ENCODE results near the gene TNFRSF19. TPM values are rescaled to one million over a fixed set of nuclear protein-coding genes. Genes with fewer than 3 reads are reported as not detected.

TNFRSF19 gene
- total RNA-seq, 2 donors from 2014 or later = 5.4 to 6.9 TPM

DNA sequence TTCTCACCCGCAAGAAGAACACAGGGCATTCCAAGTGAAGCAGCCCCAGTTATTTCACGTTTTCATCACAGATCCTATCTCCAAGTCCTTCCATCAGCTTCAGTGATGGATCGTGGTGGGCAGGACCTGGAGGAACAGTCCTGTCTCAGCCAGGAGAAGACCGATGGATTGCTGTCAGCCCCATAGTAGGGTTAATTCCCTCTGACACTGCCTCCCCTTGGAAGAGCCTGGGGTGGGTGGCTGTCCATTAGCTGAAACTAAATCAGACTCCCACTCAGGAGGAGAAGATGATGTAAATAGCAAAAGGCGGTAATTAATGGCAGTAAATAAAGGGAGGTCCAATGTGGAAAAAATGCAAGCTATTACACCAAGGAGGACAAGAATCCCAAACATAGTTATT, 131.0 kb downstream of the TNFRSF19 start:
- Histone ChIP-seq H3K9me3 (no peaks in the 10 kb centered on the region), H3K36me3 (replicated peaks in 1 of 2; ENCODE audit: insufficient read depth in 1 of 2, low read depth in 2 of 2) (no peaks in the 10 kb centered on the region), H3K27me3 (no peaks in the 10 kb centered on the region), H3K4me3 (no peak overlapping the region), H3K4me1 (peaks cover 5% of the 10 kb centered on the region), H3K27ac (no peak overlapping the region)
- WGBS, 2 donors = 82 to 85% methylated on average over 5 of the region's 5 CpGs
- no peak for DNase-seq
- TF ChIP-seq, protein P1, sequence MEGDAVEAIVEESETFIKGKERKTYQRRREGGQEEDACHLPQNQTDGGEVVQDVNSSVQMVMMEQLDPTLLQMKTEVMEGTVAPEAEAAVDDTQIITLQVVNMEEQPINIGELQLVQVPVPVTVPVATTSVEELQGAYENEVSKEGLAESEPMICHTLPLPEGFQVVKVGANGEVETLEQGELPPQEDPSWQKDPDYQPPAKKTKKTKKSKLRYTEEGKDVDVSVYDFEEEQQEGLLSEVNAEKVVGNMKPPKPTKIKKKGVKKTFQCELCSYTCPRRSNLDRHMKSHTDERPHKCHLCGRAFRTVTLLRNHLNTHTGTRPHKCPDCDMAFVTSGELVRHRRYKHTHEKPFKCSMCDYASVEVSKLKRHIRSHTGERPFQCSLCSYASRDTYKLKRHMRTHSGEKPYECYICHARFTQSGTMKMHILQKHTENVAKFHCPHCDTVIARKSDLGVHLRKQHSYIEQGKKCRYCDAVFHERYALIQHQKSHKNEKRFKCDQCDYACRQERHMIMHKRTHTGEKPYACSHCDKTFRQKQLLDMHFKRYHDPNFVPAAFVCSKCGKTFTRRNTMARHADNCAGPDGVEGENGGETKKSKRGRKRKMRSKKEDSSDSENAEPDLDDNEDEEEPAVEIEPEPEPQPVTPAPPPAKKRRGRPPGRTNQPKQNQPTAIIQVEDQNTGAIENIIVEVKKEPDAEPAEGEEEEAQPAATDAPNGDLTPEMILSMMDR (IDR thresholded peaks at IDR 0.05) = no peak
- TF ChIP-seq POLR2A (IDR thresholded peaks at IDR 0.05) = no peak
- no peak for ATAC-seq
- intact Hi-C loops (cut with DNase I) = no loop called here

DNA sequence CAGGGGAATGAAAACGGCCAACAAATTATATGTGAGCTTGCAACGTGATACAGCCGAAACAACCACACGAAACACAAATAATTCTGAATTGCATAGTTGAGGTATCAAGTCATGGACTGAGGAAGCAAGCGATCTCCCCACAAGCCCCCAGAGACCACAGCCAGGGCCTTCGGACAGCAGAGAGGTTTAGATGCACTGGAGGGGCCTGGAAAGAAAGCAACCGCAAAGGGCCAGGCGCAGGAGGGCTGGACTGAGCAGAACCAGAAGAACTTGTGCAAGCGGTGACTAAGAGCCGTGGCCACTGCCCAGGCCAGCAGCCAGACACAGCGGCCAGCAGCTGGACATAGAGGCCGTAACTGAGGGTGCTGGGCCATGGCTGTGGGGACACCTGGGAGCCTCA, 131.4 kb downstream of the TNFRSF19 start:
- WGBS, 2 donors = 86 to 89% methylated on average over 10 to 12 of the region's 12 CpGs
- no peak for TF ChIP-seq POLR2A (IDR thresholded peaks at IDR 0.05)
- TF ChIP-seq, protein P1 (IDR thresholded peaks at IDR 0.05) = no peak
- Histone ChIP-seq H3K27me3 (no peaks in the 10 kb centered on the region), H3K4me1 (peaks cover 5% of the 10 kb centered on the region), H3K27ac (no peak overlapping the region), H3K4me3 (no peak overlapping the region), H3K9me3 (no peaks in the 10 kb centered on the region), H3K36me3 (replicated peaks in 1 of 2; ENCODE audit: insufficient read depth in 1 of 2, low read depth in 2 of 2) (no peaks in the 10 kb centered on the region)
- peak; percentile 69 for ATAC-seq
- intact Hi-C loops (cut with DNase I) = no loop called here
- DNase-seq = peak; percentile 27 to 70 (median 53)

DNA sequence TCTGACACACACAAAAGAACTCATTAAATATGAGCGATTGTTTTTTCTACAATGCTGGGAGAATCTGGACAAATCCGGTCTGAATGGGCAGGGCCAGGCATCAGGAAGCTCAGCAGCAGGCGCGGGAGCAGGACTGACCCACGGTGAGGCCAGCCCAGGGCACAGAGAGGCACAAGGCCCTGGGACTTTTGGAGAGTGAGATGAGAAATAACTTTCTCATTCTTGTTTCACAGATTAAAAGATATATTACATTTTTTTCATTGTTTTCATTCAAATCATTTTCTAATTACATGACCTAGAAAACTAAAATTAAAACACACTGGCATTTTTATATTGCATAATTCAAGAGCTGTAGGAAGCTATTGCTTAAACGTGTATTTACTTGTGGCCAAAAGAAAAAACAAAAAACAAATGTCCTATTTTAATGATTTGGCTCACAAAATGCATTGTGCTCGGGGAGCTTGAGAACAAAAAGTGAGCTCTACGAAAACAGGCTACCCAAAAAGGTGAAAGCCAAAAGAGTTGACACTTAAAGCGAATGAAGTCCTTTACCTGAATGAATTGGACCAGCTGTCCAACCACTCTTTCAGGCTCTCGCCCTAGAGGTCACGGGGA, 133.1 kb downstream of the TNFRSF19 start:
- intact Hi-C loops (cut with DNase I) = no loop called here
- H3K27ac ChIP-seq = no peak overlapping the region
- no peaks in the 10 kb centered on the region for H3K27me3 ChIP-seq
- H3K4me1 ChIP-seq = no peaks in the 10 kb centered on the region
- no peak overlapping the region for H3K4me3 ChIP-seq
- TF ChIP-seq, protein P1 (IDR thresholded peaks at IDR 0.05) = no peak
- no peak for TF ChIP-seq POLR2A (IDR thresholded peaks at IDR 0.05)
- no peaks in the 10 kb centered on the region for H3K36me3 ChIP-seq (replicated peaks in 1 of 2; ENCODE audit: insufficient read depth in 1 of 2, low read depth in 2 of 2)
- H3K9me3 ChIP-seq = no peaks in the 10 kb centered on the region
- DNase-seq (peak in 1 of 4 donors; percentile 20), ATAC-seq (peak; percentile 28)
- WGBS, 2 donors = 64 to 66% methylated on average over 11 of the region's 11 CpGs

DNA sequence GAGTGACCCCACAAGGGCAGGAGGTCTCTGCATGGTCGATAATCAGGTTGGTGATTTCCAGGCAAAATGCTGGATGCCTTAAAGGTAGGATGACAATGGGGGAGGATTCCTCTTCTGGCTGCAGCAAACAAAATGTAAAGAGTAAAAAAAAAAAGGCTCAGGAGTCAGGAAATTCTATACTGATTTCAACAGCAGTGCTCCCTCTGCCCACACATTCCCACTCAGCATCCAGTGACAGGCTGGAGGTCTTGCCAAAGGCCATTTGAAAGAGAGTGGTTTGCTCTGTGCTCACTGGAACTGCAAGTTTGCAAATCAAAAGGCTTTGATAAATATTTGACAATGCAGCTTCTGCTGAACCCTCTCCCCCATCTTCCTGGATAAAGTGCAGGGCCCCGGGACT, 135.4 kb downstream of the TNFRSF19 start:
- intact Hi-C loops (cut with DNase I) = no loop called here
- Histone ChIP-seq H3K4me1 (no peaks in the 10 kb centered on the region), H3K27ac (no peak overlapping the region), H3K4me3 (no peak overlapping the region), H3K27me3 (no peaks in the 10 kb centered on the region), H3K36me3 (replicated peaks in 1 of 2; ENCODE audit: insufficient read depth in 1 of 2, low read depth in 2 of 2) (no peaks in the 10 kb centered on the region), H3K9me3 (no peaks in the 10 kb centered on the region)
- TF ChIP-seq, protein P1 (IDR thresholded peaks at IDR 0.05) = no peak
- TF ChIP-seq POLR2A (IDR thresholded peaks at IDR 0.05) = no peak
- ATAC-seq (no peak), DNase-seq (no peak)
- 72 to 85% methylated on average over 2 of the region's 2 CpGs for WGBS, 2 donors

DNA sequence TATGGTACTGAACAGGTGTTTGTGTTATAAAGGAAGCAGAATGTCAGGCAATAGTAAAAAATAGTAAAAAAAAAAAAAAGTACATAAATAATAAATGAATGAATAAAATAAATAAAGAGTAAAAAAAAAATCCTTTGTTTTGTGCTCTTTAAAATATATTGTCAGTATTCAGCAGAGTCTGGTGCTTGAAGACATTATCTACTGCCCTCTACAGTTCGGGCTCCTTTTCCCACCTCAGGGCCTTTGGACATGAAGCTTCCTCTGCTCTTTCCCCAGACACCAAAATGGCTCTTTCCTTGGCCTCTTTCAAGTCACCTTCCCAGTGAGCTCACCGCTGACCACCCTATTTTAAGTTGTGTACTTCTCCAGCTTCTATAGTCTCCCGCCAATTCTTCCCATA, 137.5 kb downstream of the TNFRSF19 start:
- Histone ChIP-seq H3K4me3 (no peak overlapping the region), H3K4me1 (no peaks in the 10 kb centered on the region), H3K27me3 (no peaks in the 10 kb centered on the region), H3K36me3 (replicated peaks in 1 of 2; ENCODE audit: insufficient read depth in 1 of 2, low read depth in 2 of 2) (no peaks in the 10 kb centered on the region), H3K27ac (no peak overlapping the region), H3K9me3 (no peaks in the 10 kb centered on the region)
- ATAC-seq = no peak
- intact Hi-C loops (cut with DNase I) = no loop called here
- TF ChIP-seq, protein P1 (IDR thresholded peaks at IDR 0.05) = peak in 4 of 7 experiments; percentile 19 to 37 (median 26)
- TF ChIP-seq POLR2A (IDR thresholded peaks at IDR 0.05) = no peak
- DNase-seq = peak in 1 of 4 donors; percentile 32
- WGBS, 2 donors = 86 to 91% methylated on average over 3 of the region's 3 CpGs

All from body of pancreas (tissue), 4 donors.